H1 (cell line): ENCODE measurements around the gene PLEKHH3. TPM values are rescaled to one million over a fixed set of nuclear protein-coding genes. Genes with fewer than 3 reads are reported as not detected.
A peak's percentile ranks its signal among the peaks of the same experiment; 100 is the strongest.

Source experiments
- CTCF ChIA-PET: fragments of 300-600 bp; sonication (Branson Sonifier 250); formaldehyde crosslinking; loops from one replicate; lab custom pipeline; 2021; ENCODE audit not compliant: partially characterized antibody; lab: Charles Lee
- POLR2A ChIA-PET: fragments of 300-600 bp; sonication (Branson Sonifier 250); formaldehyde crosslinking; loops from one replicate; lab custom pipeline; 2021; ENCODE audit warnings: inconsistent platforms; ENCODE audit not compliant: partially characterized antibody; lab: Charles Lee
- DNase-seq, 2 experiments: peaks; one replicate each; pipeline versions ENCODE4 v3.0.0 to v3.0.0-alpha.2; 2010 to 2022; ENCODE audit warnings: low spot score in 2 of 2, low read depth in 1 of 2, mixed read lengths in 1 of 2
- FAIRE-seq: peaks from 2 replicates; lab custom pipeline; 2011; peaks lifted over from hg19 to GRCh38; lab: Jason Lieb, UNC
- H2AFZ ChIP-seq: 2 replicates; pipeline ENCODE4 v1.8.1; 2012; ENCODE audit warnings: low read length, inconsistent platforms
- H2AK5ac ChIP-seq: 2 replicates; pipeline ENCODE4 v1.6.1; 2013; ENCODE audit warnings: low read depth, low read length
- H2BK120ac ChIP-seq: replicated peaks from 2 replicates; pipeline ENCODE3; 2013; ENCODE audit warnings: low read depth, low read length, inconsistent platforms
- H2BK12ac ChIP-seq: 2 replicates; pipeline ENCODE4 v1.6.1; 2013; ENCODE audit warnings: low read depth, low read length
- H2BK15ac ChIP-seq: 2 replicates; pipeline ENCODE4 v1.6.1; 2013; ENCODE audit warnings: low read length
- H2BK20ac ChIP-seq: 2 replicates; pipeline ENCODE4 v1.6.1; 2013; ENCODE audit warnings: low read length
- H2BK5ac ChIP-seq: 2 replicates; pipeline ENCODE4 v1.6.1; 2013; ENCODE audit warnings: low read depth, low read length
- H3K14ac ChIP-seq: 2 replicates; pipeline ENCODE4 v1.6.1; 2013; ENCODE audit warnings: inconsistent platforms; ENCODE audit not compliant: insufficient read length
- H3K18ac ChIP-seq: 2 replicates; pipeline ENCODE4 v1.6.1; 2013; ENCODE audit warnings: low read length; ENCODE audit errors: extremely low read depth
- H3K23ac ChIP-seq: 2 replicates; pipeline ENCODE4 v1.6.1; 2013; ENCODE audit warnings: inconsistent platforms; ENCODE audit not compliant: insufficient read length
- H3K23me2 ChIP-seq: 2 replicates; pipeline ENCODE4 v1.6.1; 2013; ENCODE audit warnings: low read depth, low read length
- H3K27ac ChIP-seq: 2 replicates; pipeline ENCODE4 v1.6.1; 2011; ENCODE audit warnings: low read depth, low read length, inconsistent platforms
- H3K27me3 ChIP-seq, 4 experiments: replicated peaks in 1 of 4; 1 replicate in 1 of 4; 2 replicates in 3 of 4; pipeline versions ENCODE4 v1.6.1 to v1.8.1; 2011 to 2013; ENCODE audit warnings: low read length in 3 of 4, mild to moderate bottlenecking in 3 of 4, inconsistent platforms in 2 of 4, mixed read lengths in 2 of 4, moderate library complexity in 1 of 4; ENCODE audit not compliant: control insufficient read depth in 3 of 4, insufficient read depth in 3 of 4; ENCODE audit errors: extremely low read depth in 1 of 4
- H3K36me3 ChIP-seq, 4 experiments: 2 replicates each; pipeline versions ENCODE4 v1.6.1 to v1.8.1; 2011 to 2013; ENCODE audit warnings: mild to moderate bottlenecking in 4 of 4, low read length in 3 of 4, moderate library complexity in 2 of 4, control low read depth in 1 of 4, inconsistent platforms in 1 of 4; ENCODE audit not compliant: insufficient read depth in 4 of 4, control insufficient read depth in 2 of 4
- H3K4ac ChIP-seq: replicated peaks from 2 replicates; pipeline ENCODE3; 2013; ENCODE audit warnings: low read length, low read depth, mixed read lengths, inconsistent platforms; ENCODE audit not compliant: insufficient read length
- H3K4me1 ChIP-seq, 4 experiments: replicated peaks in 1 of 4; 1 replicate in 1 of 4; 2 replicates in 3 of 4; pipeline versions ENCODE4 v1.6.1 to v1.8.1; 2011 to 2013; ENCODE audit warnings: low read length in 3 of 4, inconsistent platforms in 2 of 4, mixed read lengths in 1 of 4; ENCODE audit not compliant: insufficient read depth in 4 of 4, control insufficient read depth in 3 of 4
- H3K4me2 ChIP-seq, 2 experiments: 2 replicates each; pipeline versions ENCODE4 v1.6.1 to v1.8.1; 2011 to 2013; ENCODE audit warnings: low read depth in 2 of 2, low read length in 2 of 2, control low read depth in 1 of 2, inconsistent platforms in 1 of 2, mild to moderate bottlenecking in 1 of 2; ENCODE audit not compliant: insufficient read depth in 1 of 2
- H3K4me3 ChIP-seq, 4 experiments: fragments of 200-600, 300-600 bp in 1 of 4; sonication (generic), shearing (Covaris generic), sonication (Bioruptor Twin) in 1 of 4; 2 replicates each; pipeline versions ENCODE4 v1.5.1 to v1.8.1; 2011 to 2016; ENCODE audit warnings: low read length in 4 of 4, low read depth in 3 of 4, control low read depth in 2 of 4, inconsistent platforms in 2 of 4, mild to moderate bottlenecking in 2 of 4, mixed read lengths in 1 of 4, moderate library complexity in 1 of 4; ENCODE audit not compliant: insufficient read depth in 2 of 4; ENCODE audit errors: extremely low read depth in 1 of 4
- H3K56ac ChIP-seq: replicated peaks from 2 replicates; pipeline ENCODE3; 2013; ENCODE audit warnings: low read depth, mild to moderate bottlenecking, mixed read lengths, low read length, inconsistent platforms; ENCODE audit not compliant: insufficient read length
- H3K79me1 ChIP-seq: 2 replicates; pipeline ENCODE4 v1.6.1; 2013; ENCODE audit warnings: low read depth, low read length, control low read depth
- H3K79me2 ChIP-seq, 2 experiments: 2 replicates each; pipeline versions ENCODE4 v1.6.1 to v1.8.1; 2012 to 2013; ENCODE audit warnings: low read length in 2 of 2, mild to moderate bottlenecking in 2 of 2, inconsistent platforms in 1 of 2; ENCODE audit not compliant: insufficient read depth in 2 of 2, control insufficient read depth in 1 of 2
- H3K9ac ChIP-seq, 4 experiments: replicated peaks in 1 of 4; 1 replicate in 1 of 4; 2 replicates in 3 of 4; pipeline versions ENCODE4 v1.6.1 to v1.8.1; 2011 to 2013; ENCODE audit warnings: low read depth in 3 of 4, low read length in 3 of 4, control low read depth in 2 of 4, mild to moderate bottlenecking in 2 of 4, moderate library complexity in 2 of 4, inconsistent platforms in 1 of 4; ENCODE audit errors: extremely low read depth in 1 of 4
- H3K9me3 ChIP-seq, 2 experiments: 2 replicates each; pipeline versions ENCODE4 v1.6.1 to v1.8.1; 2012 to 2013; ENCODE audit warnings: mild to moderate bottlenecking in 2 of 2, moderate library complexity in 2 of 2, control low read depth in 1 of 2, inconsistent platforms in 1 of 2, low read depth in 1 of 2, low read length in 1 of 2, mixed read lengths in 1 of 2; ENCODE audit not compliant: insufficient read depth in 2 of 2
- H4K20me1 ChIP-seq, 2 experiments: replicated peaks in 1 of 2; 2 replicates each; pipeline versions ENCODE3 to v1.8.1; 2011 to 2013; ENCODE audit warnings: inconsistent platforms in 2 of 2, low read length in 2 of 2, mild to moderate bottlenecking in 1 of 2; ENCODE audit not compliant: insufficient read depth in 2 of 2, control insufficient read depth in 1 of 2
- H4K5ac ChIP-seq: 2 replicates; pipeline ENCODE4 v1.6.1; 2013; ENCODE audit warnings: low read length, low read depth, mixed read lengths, inconsistent platforms; ENCODE audit not compliant: insufficient read length
- H4K8ac ChIP-seq: 2 replicates; pipeline ENCODE4 v1.8.0; 2013; ENCODE audit warnings: mild to moderate bottlenecking, moderate library complexity, low read length, inconsistent platforms; ENCODE audit not compliant: insufficient read depth; ENCODE audit errors: extremely low read depth
- H4K91ac ChIP-seq: replicated peaks from 2 replicates; pipeline ENCODE3; 2013; ENCODE audit warnings: low read length, mixed read lengths, inconsistent platforms; ENCODE audit not compliant: insufficient read length
- EGR1 ChIP-seq: IDR thresholded peaks from 2 replicates; pipeline ENCODE4 v1.6.1; 2011; ENCODE audit warnings: low read depth, low read length, borderline replicate concordance
- HDAC6 ChIP-seq: IDR thresholded peaks from one replicate; pipeline ENCODE4 v1.7.1; 2012; ENCODE audit warnings: low read depth, mild to moderate bottlenecking, inconsistent platforms, low read length, moderate library complexity
- KDM1A ChIP-seq: fragments of 200-600, 300-600 bp; sonication (generic); IDR thresholded peaks from 2 replicates; pipeline ENCODE4 v1.7.1; 2016; ENCODE audit warnings: mild to moderate bottlenecking, low read length, borderline replicate concordance
- RBBP5 ChIP-seq: IDR thresholded peaks from 2 replicates; pipeline ENCODE4 v1.7.1; 2012; ENCODE audit warnings: low read depth, mild to moderate bottlenecking, inconsistent platforms, low read length, moderate library complexity, borderline replicate concordance
- SIN3A ChIP-seq, 2 experiments: IDR thresholded peaks in 1 of 2; conservative IDR thresholded peaks in 1 of 2; 2 replicates each; pipeline ENCODE4 v1.6.1; 2011 to 2012; ENCODE audit warnings: low read length in 2 of 2, improper control_type of control experiment in 1 of 2, low read depth in 1 of 2, mild to moderate bottlenecking in 1 of 2
- SIX5 ChIP-seq: IDR thresholded peaks from 2 replicates; pipeline ENCODE4 v1.6.1; 2011; ENCODE audit warnings: mild to moderate bottlenecking, low read depth, low read length
- ZNF274 ChIP-seq: IDR thresholded peaks from 2 replicates; pipeline ENCODE4 v1.7.0; 2012; ENCODE audit warnings: low read length, borderline replicate concordance; ENCODE audit errors: extremely low read depth
- WGBS, 2 experiments: shearing (Covaris generic) in 1 of 2; methylation state at CpG; one replicate each; pipeline versions ENCODE4 v1.1.6 to v1.1.7; 2013 to 2015; ENCODE audit warnings: low lambda C conversion rate in 2 of 2, mixed read lengths in 2 of 2, inconsistent platforms in 1 of 2, low coverage in 1 of 2, missing lambda C conversion rate in 1 of 2; ENCODE audit not compliant: insufficient replicate concordance in 2 of 2, insufficient coverage in 1 of 2, insufficient read length in 1 of 2; ENCODE audit errors: extremely low coverage in 1 of 2, missing lambda C conversion rate in 1 of 2; 5-methylcytosine and 5-hydroxymethylcytosine counted together
- polyA plus RNA-seq, 7 experiments: library from polyadenylated mRNA; depleted of rRNA in 3 of 7; stranded (reverse) in 5 of 7; unstranded in 2 of 7; fragments of >200 nt in 5 of 7; fragments of 200-250 nt in 2 of 7; gene quantifications; 1 replicate in 5 of 7; 2 replicates in 1 of 7; 4 replicates in 1 of 7; pipeline versions ENCODE4 v1.2.1 to v1.2.3, GENCODE V29; 2011 to 2013; ENCODE audit warnings: missing spikeins in 2 of 7, mixed read lengths in 2 of 7
- total RNA-seq: library from RNA; stranded (reverse); fragmentation: NEBNext Ultra II Directional; extraction: Animal tissue kit (Norgen Biotek cat#: 25700); gene quantifications from 2 replicates; pipeline ENCODE4 v1.2.1, GENCODE V29; 2021
- TF ChIP-seq, protein P1 (sequence below): IDR thresholded peaks from 2 replicates; pipeline ENCODE4 v1.6.1; 2011; ENCODE audit warnings: low read depth, mild to moderate bottlenecking, low read length; ENCODE audit not compliant: insufficient read depth
- TF ChIP-seq, protein P2 (sequence below): IDR thresholded peaks from 2 replicates; pipeline ENCODE4 v1.6.1; 2012; ENCODE audit warnings: inconsistent platforms

Gene PLEKHH3
- total and polyA plus RNA-seq, 2 of the 8 experiments (the other 6 are each of a cell fraction or from before 2014, with no cell fraction given): 11.1 to 13.5 TPM

DNA sequence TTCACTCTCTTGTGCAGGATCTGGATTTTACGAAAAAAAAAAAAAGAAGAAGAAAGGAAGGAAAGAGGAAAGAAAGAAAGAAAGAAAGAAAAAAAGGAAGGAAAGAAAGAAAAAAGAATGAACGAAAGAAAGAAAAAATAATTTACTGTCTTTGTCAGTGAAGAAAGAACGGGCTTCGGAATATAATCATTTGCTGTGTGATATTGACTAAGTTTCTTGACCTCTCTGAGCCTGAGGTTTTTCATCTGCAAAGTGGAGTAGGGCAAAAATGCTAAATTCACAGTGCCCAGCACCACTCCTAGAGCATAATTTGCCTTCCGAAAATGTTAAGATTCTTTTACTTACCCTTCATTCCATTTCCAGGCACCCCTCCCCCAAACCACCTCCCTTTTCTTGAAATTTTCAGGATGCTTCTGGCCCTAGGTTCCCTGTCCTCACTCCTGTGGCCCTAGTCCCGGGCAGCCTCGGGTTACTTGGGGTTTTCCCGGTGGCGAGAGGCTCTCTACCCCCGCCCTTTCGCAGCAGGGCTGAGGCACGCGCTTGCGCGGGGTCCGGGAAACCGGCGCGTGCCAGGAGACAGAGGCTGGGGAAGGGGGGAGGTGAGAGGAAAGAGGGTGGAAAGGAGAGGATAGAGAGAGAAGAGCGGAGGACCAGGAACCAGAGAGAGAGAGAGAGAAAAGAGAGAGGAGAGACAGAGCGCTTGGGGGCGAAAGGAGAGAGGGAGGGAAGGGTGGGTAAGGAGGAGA, 5.4 kb upstream of the PLEKHH3 start, which contains the start of gene CNTNAP1:
Gene CNTNAP1 (plus strand): TSS at position 556 of the 746 bp plus-strand sequence. CDS start 299 bp downstream, outside the sequence.
- Histone ChIP-seq H4K20me1 (peaks cover 0 to 5% of the 10 kb centered on the region in 2 experiments), H3K4me2 (peak within 1 kb of the TSS; percentile 86), H3K4ac (peak within 1 kb of the TSS; percentile 32), H3K18ac (peak within 1 kb of the TSS; percentile 80), H4K5ac (no peak within 1 kb of the TSS), H2BK12ac (peak within 1 kb of the TSS; percentile 60; the same call in 1 of the 2 replicates), H3K79me1 (no peaks in the 10 kb centered on the region), H3K14ac (no peak within 1 kb of the TSS), H3K23me2 (peaks cover 26% of the 10 kb centered on the region), H3K4me1 (peaks cover 0 to 28% (median 27%) of the 10 kb centered on the region in 4 experiments; a peak in 6 of 7 replicates), H3K56ac (no peak within 1 kb of the TSS), H2BK5ac (peak within 1 kb of the TSS; percentile 49; the same call in 1 of the 2 replicates), H3K27ac (no peak within 1 kb of the TSS; the same call in 1 of the 2 replicates), H2AFZ (peak within 1 kb of the TSS; percentile 20; the same call in 1 of the 2 replicates), H2BK20ac (no peak within 1 kb of the TSS), H3K4me3 (peak within 1 kb of the TSS; percentile 55 to 71 (median 59)), H3K23ac (no peak within 1 kb of the TSS), H3K9ac (peak within 1 kb of the TSS in 3 of 4 experiments; percentile 33 to 38 (median 34); a peak in 4 of 7 replicates), H4K91ac (peak within 1 kb of the TSS; percentile 54), H3K27me3 (peaks cover 0 to 29% (median 22%) of the 10 kb centered on the region in 4 experiments; a peak in 5 of 7 replicates), H2BK15ac (no peak within 1 kb of the TSS), H4K8ac (no peak within 1 kb of the TSS; the same call in 1 of the 2 replicates), H2AK5ac (no peak within 1 kb of the TSS), H3K79me2 (no peaks in the 10 kb centered on the region), H2BK120ac (no peak within 1 kb of the TSS), H3K36me3 (peaks cover 0 to 4% (median 0%) of the 10 kb centered on the region in 4 experiments; a peak in 2 of 8 replicates), H3K9me3 (no peaks in the 10 kb centered on the region)
- DNase-seq (peak in 1 of 2 experiments; percentile 76), FAIRE-seq (no peak)
- POLR2A ChIA-PET: interaction anchor here (0.8 to 2.4 kb wide), 5 partner anchors 10 to 146 kb away, joined by 3 to 16 read pairs (median 8); partner anchors contain the start of genes NAGLU, RETREG3 and TUBG1
- whole genome bisulfite sequencing, 2 experiments: 1 to 83% methylated on average over 1 to 18 of the region's 22 CpGs
- CTCF ChIA-PET: interaction anchor here (0.6 to 3.4 kb wide), 4 partner anchors 8 to 104 kb away, joined by 3 to 22 read pairs (median 9); partner anchors contain the start of gene PSMC3IP
- no peak for TF ChIP-seq SIX5
- 0 out of 2 replicates have a peak, but pooled peaks have one; percentile 22 for TF ChIP-seq EGR1
- peak; percentile 98 for TF ChIP-seq KDM1A
- TF ChIP-seq, protein P1, sequence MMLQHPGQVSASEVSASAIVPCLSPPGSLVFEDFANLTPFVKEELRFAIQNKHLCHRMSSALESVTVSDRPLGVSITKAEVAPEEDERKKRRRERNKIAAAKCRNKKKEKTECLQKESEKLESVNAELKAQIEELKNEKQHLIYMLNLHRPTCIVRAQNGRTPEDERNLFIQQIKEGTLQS: 0 out of 2 replicates have a peak, but pooled peaks have one; percentile 17
- TF ChIP-seq, protein P2, sequence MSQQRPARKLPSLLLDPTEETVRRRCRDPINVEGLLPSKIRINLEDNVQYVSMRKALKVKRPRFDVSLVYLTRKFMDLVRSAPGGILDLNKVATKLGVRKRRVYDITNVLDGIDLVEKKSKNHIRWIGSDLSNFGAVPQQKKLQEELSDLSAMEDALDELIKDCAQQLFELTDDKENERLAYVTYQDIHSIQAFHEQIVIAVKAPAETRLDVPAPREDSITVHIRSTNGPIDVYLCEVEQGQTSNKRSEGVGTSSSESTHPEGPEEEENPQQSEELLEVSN: peak; percentile 83
- TF ChIP-seq HDAC6: no peak
- no peak; the same call in 1 of the 2 replicates for TF ChIP-seq RBBP5
- TF ChIP-seq SIN3A (conservative IDR thresholded peaks at IDR 0.05 in 1 of 2, IDR thresholded peaks at IDR 0.05 in 1 of 2; ENCODE audit: low read depth in 1 of 2, low read length in 2 of 2): peak in 1 of 2 experiments; percentile 45; a peak in 1 of 4 replicates
- TF ChIP-seq ZNF274: no peak
